T-helper 2 cell treated with Interferon-gamma antibody and Interleukin-4, amounts not matched to agents 100 ng/mL and 5 ng/mL, for 36 hours (primary cell): ENCODE data around the gene SYNGR1. TPM values are rescaled to one million over a fixed set of nuclear protein-coding genes. Genes with fewer than 3 reads are reported as not detected.

ENCODE experiments used
- intact Hi-C: fragments of 100-400 bp; cut with micrococcal nuclease; formaldehyde crosslinking; loops from one replicate; pipeline ENCODE4 v1.15.1; 2023
- total RNA-seq: library from RNA; stranded (reverse); gene quantifications from 2 replicates; pipeline ENCODE4 v1.2.3, GENCODE V29; 2022

Gene SYNGR1
- total RNA-seq, 1 donor from 2014 or later: 0.32 TPM

GRCh38 chr22:39401301-39401631, 51.5 kb downstream of the SYNGR1 start:
- intact Hi-C loops: no loop called here

GRCh38 chr22:39405346-39406085, 55.7 kb downstream of the SYNGR1 start:
- intact Hi-C loops: no loop called here

GRCh38 chr22:39408173-39408572, 58.4 kb downstream of the SYNGR1 start:
- intact Hi-C loops: no loop called here

GRCh38 chr22:39408807-39409206, 59.0 kb downstream of the SYNGR1 start:
- intact Hi-C loops: no loop called here

GRCh38 chr22:39409516-39410029, 59.8 kb downstream of the SYNGR1 start:
- intact Hi-C loops: no loop called here

GRCh38 chr22:39410264-39410663, 60.5 kb downstream of the SYNGR1 start:
- intact Hi-C loops: no loop called here

GRCh38 chr22:39411828-39412365, 62.1 kb downstream of the SYNGR1 start:
- intact Hi-C loops: loop anchor here (1.0 to 2.0 kb wide), 2 partner anchors 13 to 78 kb away; partner anchors contain the start of gene TAB1

- intact Hi-C loops: loop anchor here (2.0 kb wide), 1 partner anchor 14 kb away; the partner anchor contains the start of gene TAB1
Observed at GRCh38 chr22:39413204-39413603, 63.4 kb downstream of the SYNGR1 start.

GRCh38 chr22:39414377-39414776, 64.6 kb downstream of the SYNGR1 start:
- intact Hi-C loops: no loop called here

GRCh38 chr22:39414886-39415285, 65.1 kb downstream of the SYNGR1 start:
- intact Hi-C loops: no loop called here

- intact Hi-C loops: no loop called here
Observed at GRCh38 chr22:39415506-39415905, 65.7 kb downstream of the SYNGR1 start.

GRCh38 chr22:39416319-39416718, 66.5 kb downstream of the SYNGR1 start:
- intact Hi-C loops: no loop called here

GRCh38 chr22:39417641-39418040, 67.8 kb downstream of the SYNGR1 start:
- intact Hi-C loops: no loop called here

- intact Hi-C loops: no loop called here
Observed at GRCh38 chr22:39418696-39419095, 68.9 kb downstream of the SYNGR1 start.

GRCh38 chr22:39419096-39419495, 69.3 kb downstream of the SYNGR1 start:
- intact Hi-C loops: no loop called here

GRCh38 chr22:39419911-39420310, 70.1 kb downstream of the SYNGR1 start:
- intact Hi-C loops: no loop called here

GRCh38 chr22:39421691-39422090, 71.9 kb downstream of the SYNGR1 start:
- intact Hi-C loops: no loop called here

GRCh38 chr22:39422101-39422500, 72.3 kb downstream of the SYNGR1 start:
- intact Hi-C loops: no loop called here

GRCh38 chr22:39422721-39423120, 72.9 kb downstream of the SYNGR1 start:
- intact Hi-C loops: no loop called here

- intact Hi-C loops: no loop called here
Observed at GRCh38 chr22:39423976-39424375, 74.2 kb downstream of the SYNGR1 start.

GRCh38 chr22:39426380-39427043, 76.7 kb downstream of the SYNGR1 start:
- intact Hi-C loops: no loop called here
